Tibial artery (tissue), 4 donors: ENCODE results near the gene TTLL5.
A peak's percentile ranks its signal among the peaks of the same experiment; 100 is the strongest.

ENCODE experiments used
- DNase-seq, 2 donors: peaks; one replicate each; pipeline ENCODE4 v3.0.0-alpha.2; 2019
- H3K27ac ChIP-seq, 2 donors: fragments of 200-600 bp; sonication (generic) in 1 of 2; 1 replicate in 1 of 2; 2 replicates in 1 of 2; pipeline ENCODE4 v1.5.1; 2018 to 2019; ENCODE audit warnings: mild to moderate bottlenecking in 1 of 2
- H3K27me3 ChIP-seq, 2 donors: fragments of 200-600 bp; sonication (generic) in 1 of 2; one replicate each; pipeline versions ENCODE4 v1.5.1 to v1.6.0; 2016 to 2019
- H3K36me3 ChIP-seq, 3 donors: fragments of 200-600 bp; sonication (generic) in 2 of 3; one replicate each; pipeline ENCODE4 v1.5.1; 2016 to 2019; ENCODE audit warnings: mild to moderate bottlenecking in 2 of 3
- H3K4me1 ChIP-seq, 4 donors: fragments of 200-600 bp; sonication (generic) in 2 of 4; 1 replicate in 3 of 4; 2 replicates in 1 of 4; pipeline ENCODE4 v1.5.1; 2016 to 2019
- H3K4me3 ChIP-seq, 2 donors: fragments of 200-600 bp; sonication (generic) in 1 of 2; 1 replicate in 1 of 2; 2 replicates in 1 of 2; pipeline ENCODE4 v1.5.1; 2018 to 2019; ENCODE audit warnings: mild to moderate bottlenecking in 2 of 2
- H3K9me3 ChIP-seq, 3 donors: fragments of 200-600 bp; sonication (generic) in 1 of 3; one replicate each; pipeline ENCODE4 v1.5.1; 2016 to 2019
- CTCF ChIP-seq, 2 experiments: fragments of 200-600 bp in 1 of 2; fragments of 450-650 bp in 1 of 2; IDR thresholded peaks; one replicate each; pipeline ENCODE4 v1.5.1; 2017 to 2019; ENCODE audit warnings: antibody characterized with exemption in 2 of 2, mild to moderate bottlenecking in 1 of 2, moderate library complexity in 1 of 2
- intact Hi-C: fragments of 100-400 bp; cut with DNase I; formaldehyde crosslinking; loops from one replicate; pipeline ENCODE4 v1.15.0; 2023; ENCODE audit warnings: low total_unique reads

TTLL5 gene

GRCh38 chr14:75969891-75970290 lies 308.8 kb downstream of the TTLL5 start:
- Histone ChIP-seq H3K9me3 (no peaks in the 10 kb centered on the region), H3K4me3 (no peak overlapping the region), H3K27ac (peak overlapping the region in 1 of 2 donors; percentile 31), H3K27me3 (no peaks in the 10 kb centered on the region), H3K36me3 (peaks cover 20 to 64% (median 41%) of the 10 kb centered on the region in 3 donors), H3K4me1 (peaks cover 0 to 10% (median 3%) of the 10 kb centered on the region in 4 donors)
- intact Hi-C loops, result no loop called here
- DNase-seq, result no peak
- no peak for TF ChIP-seq CTCF (IDR thresholded peaks at IDR 0.05)

GRCh38 chr14:75970989-75971388 lies 309.9 kb downstream of the TTLL5 start:
- peaks cover 12 to 53% (median 30%) of the 10 kb centered on the region in 3 donors for H3K36me3 ChIP-seq

GRCh38 chr14:75971509-75971908 lies 310.5 kb downstream of the TTLL5 start:
- Histone ChIP-seq H3K4me3 (no peak overlapping the region), H3K27me3 (no peaks in the 10 kb centered on the region), H3K36me3 (peaks cover 7 to 48% (median 25%) of the 10 kb centered on the region in 3 donors), H3K9me3 (no peaks in the 10 kb centered on the region), H3K4me1 (peaks cover 0 to 14% (median 6%) of the 10 kb centered on the region in 4 donors), H3K27ac (no peak overlapping the region)
- TF ChIP-seq CTCF (IDR thresholded peaks at IDR 0.05), result no peak
- intact Hi-C loops, result no loop called here
- no peak for DNase-seq

More at GRCh38 chr14:75970989-75971388, 309.9 kb downstream of the TTLL5 start:
- intact Hi-C loops, result no loop called here
- no peak for DNase-seq
- no peaks in the 10 kb centered on the region for H3K9me3 ChIP-seq
- no peak for TF ChIP-seq CTCF (IDR thresholded peaks at IDR 0.05)
- no peaks in the 10 kb centered on the region for H3K27me3 ChIP-seq
- peaks cover 0 to 10% (median 4%) of the 10 kb centered on the region in 4 donors for H3K4me1 ChIP-seq
- no peak overlapping the region for H3K27ac ChIP-seq
- H3K4me3 ChIP-seq, result no peak overlapping the region

- intact Hi-C loops, result no loop called here
Measured at GRCh38 chr14:75972801-75973421, 311.9 kb downstream of the TTLL5 start.

GRCh38 chr14:75976826-75977581 lies 316.0 kb downstream of the TTLL5 start:
- peaks cover 0 to 57% (median 40%) of the 10 kb centered on the region in 4 donors for H3K4me1 ChIP-seq
- TF ChIP-seq CTCF (IDR thresholded peaks at IDR 0.05), result no peak
- intact Hi-C loops, result loop anchor here (5.0 kb wide), 1 partner anchor 35 kb away; no protein-coding TSS in a partner anchor
- H3K27ac ChIP-seq, result peak overlapping the region in 1 of 2 donors; percentile 26
- H3K36me3 ChIP-seq, result no peaks in the 10 kb centered on the region
- H3K4me3 ChIP-seq, result no peak overlapping the region
- no peak for DNase-seq
- no peaks in the 10 kb centered on the region for H3K9me3 ChIP-seq
- H3K27me3 ChIP-seq, result no peaks in the 10 kb centered on the region

More at GRCh38 chr14:75972801-75973421, 311.9 kb downstream of the TTLL5 start:
- DNase-seq, result no peak
- H3K4me1 ChIP-seq, result peaks cover 0 to 28% (median 13%) of the 10 kb centered on the region in 4 donors
- H3K27me3 ChIP-seq, result no peaks in the 10 kb centered on the region
- H3K27ac ChIP-seq, result no peak overlapping the region
- no peak for TF ChIP-seq CTCF (IDR thresholded peaks at IDR 0.05)
- H3K9me3 ChIP-seq, result no peaks in the 10 kb centered on the region
- H3K4me3 ChIP-seq, result no peak overlapping the region
- H3K36me3 ChIP-seq, result peaks cover 2 to 33% (median 23%) of the 10 kb centered on the region in 3 donors
